OCI-LY1 (cell line): Measurements from ENCODE around the gene GFI1.

ENCODE experiments used
- H2AFZ ChIP-seq: fragments of 200-600 bp; sonication (generic), shearing (Covaris generic); 2 replicates; pipeline ENCODE4 v1.6.0; 2014; ENCODE audit warnings: antibody characterized with exemption, mild to moderate bottlenecking, low read length
- H3F3A ChIP-seq: fragments of 200-600 bp; sonication (generic), shearing (Covaris generic); 2 replicates; pipeline ENCODE4 v1.6.0; 2014; ENCODE audit warnings: mild to moderate bottlenecking, antibody characterized with exemption, low read length, moderate library complexity; ENCODE audit not compliant: insufficient read depth
- H3K27ac ChIP-seq: fragments of 200-600 bp; sonication (generic); 2 replicates; pipeline ENCODE4 v1.5.1; 2014; ENCODE audit warnings: low read length, mixed run types, mild to moderate bottlenecking, low read depth; ENCODE audit not compliant: poor library complexity, severe bottlenecking
- H3K27me3 ChIP-seq: fragments of 200-600 bp; sonication (generic); 2 replicates; pipeline ENCODE4 v1.6.0; 2014; ENCODE audit warnings: antibody characterized with exemption, mild to moderate bottlenecking, low read length, moderate library complexity; ENCODE audit not compliant: insufficient read depth
- H3K36me3 ChIP-seq: fragments of 200-600 bp; sonication (generic); 2 replicates; pipeline ENCODE4 v1.6.1; 2014; ENCODE audit warnings: mild to moderate bottlenecking, antibody characterized with exemption, low read length, moderate library complexity, mixed read lengths; ENCODE audit not compliant: insufficient read depth
- H3K4me1 ChIP-seq: fragments of 200-600 bp; sonication (generic); 2 replicates; pipeline ENCODE4 v1.5.1; 2014; ENCODE audit warnings: mild to moderate bottlenecking, low read length, moderate library complexity; ENCODE audit not compliant: insufficient read depth, severe bottlenecking
- H3K4me2 ChIP-seq: fragments of 200-600 bp; sonication (generic), shearing (Covaris generic); 2 replicates; pipeline ENCODE4 v1.6.1; 2014; ENCODE audit warnings: low read length
- H3K4me3 ChIP-seq: fragments of 200-600 bp; sonication (generic); 2 replicates; pipeline ENCODE4 v1.5.1; 2014; ENCODE audit warnings: low read length, low read depth, mild to moderate bottlenecking, mixed read lengths; ENCODE audit not compliant: poor library complexity, severe bottlenecking
- H3K79me2 ChIP-seq: fragments of 200-600 bp; shearing (Covaris generic); 2 replicates; pipeline ENCODE4 v1.6.1; 2016; ENCODE audit warnings: mixed run types, low read length, mixed read lengths; ENCODE audit not compliant: insufficient read depth
- H3K9ac ChIP-seq: fragments of 200-600 bp; sonication (generic), shearing (Covaris generic); 2 replicates; pipeline ENCODE4 v1.6.1; 2014; ENCODE audit warnings: mild to moderate bottlenecking, low read length, mixed read lengths
- H3K9me2 ChIP-seq: fragments of 200-600 bp; sonication (generic), shearing (Covaris generic); 2 replicates; pipeline ENCODE4 v1.6.1; 2014; ENCODE audit warnings: low read depth, mild to moderate bottlenecking, low read length, mixed read lengths
- H3K9me3 ChIP-seq: fragments of 200-600 bp; shearing (Covaris generic); 2 replicates; pipeline ENCODE4 v1.6.1; 2014; ENCODE audit warnings: low read length, mixed read lengths
- H4K20me1 ChIP-seq: fragments of 200-600 bp; sonication (generic), shearing (Covaris generic); 2 replicates; pipeline ENCODE4 v1.6.0; 2016; ENCODE audit warnings: mild to moderate bottlenecking, low read length; ENCODE audit not compliant: insufficient read depth
- EZH2 ChIP-seq: fragments of 200-600 bp; sonication (generic), shearing (Covaris generic); IDR thresholded peaks from 2 replicates; pipeline ENCODE4 v1.8.0; 2017; ENCODE audit warnings: borderline replicate concordance, mixed run types, mild to moderate bottlenecking, antibody characterized with exemption, low read length, moderate library complexity, mixed read lengths
- TF ChIP-seq, protein P1 (sequence below): fragments of 200-600 bp; sonication (generic), shearing (Covaris generic); IDR thresholded peaks from 2 replicates; pipeline ENCODE4 v1.5.1; 2017; ENCODE audit warnings: mild to moderate bottlenecking, antibody characterized with exemption, low read length, moderate library complexity, mixed read lengths

The GFI1 gene

DNA sequence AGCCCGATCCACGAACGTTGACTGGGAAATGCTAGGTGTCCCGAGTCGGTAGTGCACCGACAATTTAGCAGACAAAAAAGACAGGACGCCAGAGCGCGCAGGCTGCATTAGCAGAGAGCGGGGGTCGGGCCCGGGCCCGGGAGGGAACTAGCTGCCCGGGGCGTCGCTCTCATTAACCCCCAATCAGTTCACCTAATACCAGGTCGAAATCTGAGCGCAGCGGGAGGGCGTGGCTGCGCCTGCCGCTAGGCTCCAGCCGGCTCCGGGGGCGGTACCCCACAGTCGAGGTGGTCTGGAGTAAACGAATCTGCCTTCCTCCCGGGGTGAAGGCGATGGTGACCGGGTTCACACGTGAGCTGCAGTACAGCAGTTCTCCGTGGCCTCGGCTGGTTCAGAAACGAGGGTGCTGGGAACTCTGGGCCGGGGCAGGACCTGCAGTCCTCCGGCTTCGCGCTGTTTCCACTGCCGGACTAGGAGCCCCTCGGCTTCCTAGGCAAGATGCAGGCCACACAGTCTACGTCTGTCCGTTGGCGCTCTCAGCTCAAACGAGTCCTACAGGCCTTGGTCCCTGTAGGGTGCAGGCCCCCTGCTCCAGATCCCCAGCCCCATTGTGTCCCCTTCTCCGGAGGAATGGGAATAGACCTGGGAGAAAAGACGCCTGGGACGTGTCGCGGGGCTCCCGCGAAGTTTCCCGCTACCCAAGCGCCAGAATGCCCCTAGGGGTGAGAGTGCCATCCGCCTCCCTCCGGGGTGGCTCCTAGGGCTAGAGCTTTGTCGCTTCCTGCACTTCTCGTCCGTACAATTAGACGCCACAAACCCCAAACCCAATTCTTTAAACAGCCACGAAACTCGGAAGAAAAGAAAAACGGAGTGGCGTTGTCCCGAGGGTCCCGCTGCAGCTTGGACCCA is 2.0 kb downstream of the GFI1 start:
- Histone ChIP-seq H3K9me3 (no peaks in the 10 kb centered on the region), H4K20me1 (no peaks in the 10 kb centered on the region), H3K9me2 (no peaks in the 10 kb centered on the region), H3K36me3 (peaks cover 28% of the 10 kb centered on the region), H3K79me2 (no peaks in the 10 kb centered on the region; the same call in 1 of the 2 replicates), H3K27ac (peak overlapping the region; percentile 87), H3K4me1 (peaks cover 31% of the 10 kb centered on the region), H3K4me3 (peak overlapping the region; percentile 85), H3F3A (no peaks in the 10 kb centered on the region), H3K27me3 (no peaks in the 10 kb centered on the region), H3K9ac (peak overlapping the region; percentile 73), H3K4me2 (peak overlapping the region; percentile 83), H2AFZ (no peak overlapping the region)
- TF ChIP-seq, protein P1, sequence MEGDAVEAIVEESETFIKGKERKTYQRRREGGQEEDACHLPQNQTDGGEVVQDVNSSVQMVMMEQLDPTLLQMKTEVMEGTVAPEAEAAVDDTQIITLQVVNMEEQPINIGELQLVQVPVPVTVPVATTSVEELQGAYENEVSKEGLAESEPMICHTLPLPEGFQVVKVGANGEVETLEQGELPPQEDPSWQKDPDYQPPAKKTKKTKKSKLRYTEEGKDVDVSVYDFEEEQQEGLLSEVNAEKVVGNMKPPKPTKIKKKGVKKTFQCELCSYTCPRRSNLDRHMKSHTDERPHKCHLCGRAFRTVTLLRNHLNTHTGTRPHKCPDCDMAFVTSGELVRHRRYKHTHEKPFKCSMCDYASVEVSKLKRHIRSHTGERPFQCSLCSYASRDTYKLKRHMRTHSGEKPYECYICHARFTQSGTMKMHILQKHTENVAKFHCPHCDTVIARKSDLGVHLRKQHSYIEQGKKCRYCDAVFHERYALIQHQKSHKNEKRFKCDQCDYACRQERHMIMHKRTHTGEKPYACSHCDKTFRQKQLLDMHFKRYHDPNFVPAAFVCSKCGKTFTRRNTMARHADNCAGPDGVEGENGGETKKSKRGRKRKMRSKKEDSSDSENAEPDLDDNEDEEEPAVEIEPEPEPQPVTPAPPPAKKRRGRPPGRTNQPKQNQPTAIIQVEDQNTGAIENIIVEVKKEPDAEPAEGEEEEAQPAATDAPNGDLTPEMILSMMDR = peak; percentile 42
- no peak for TF ChIP-seq EZH2

DNA sequence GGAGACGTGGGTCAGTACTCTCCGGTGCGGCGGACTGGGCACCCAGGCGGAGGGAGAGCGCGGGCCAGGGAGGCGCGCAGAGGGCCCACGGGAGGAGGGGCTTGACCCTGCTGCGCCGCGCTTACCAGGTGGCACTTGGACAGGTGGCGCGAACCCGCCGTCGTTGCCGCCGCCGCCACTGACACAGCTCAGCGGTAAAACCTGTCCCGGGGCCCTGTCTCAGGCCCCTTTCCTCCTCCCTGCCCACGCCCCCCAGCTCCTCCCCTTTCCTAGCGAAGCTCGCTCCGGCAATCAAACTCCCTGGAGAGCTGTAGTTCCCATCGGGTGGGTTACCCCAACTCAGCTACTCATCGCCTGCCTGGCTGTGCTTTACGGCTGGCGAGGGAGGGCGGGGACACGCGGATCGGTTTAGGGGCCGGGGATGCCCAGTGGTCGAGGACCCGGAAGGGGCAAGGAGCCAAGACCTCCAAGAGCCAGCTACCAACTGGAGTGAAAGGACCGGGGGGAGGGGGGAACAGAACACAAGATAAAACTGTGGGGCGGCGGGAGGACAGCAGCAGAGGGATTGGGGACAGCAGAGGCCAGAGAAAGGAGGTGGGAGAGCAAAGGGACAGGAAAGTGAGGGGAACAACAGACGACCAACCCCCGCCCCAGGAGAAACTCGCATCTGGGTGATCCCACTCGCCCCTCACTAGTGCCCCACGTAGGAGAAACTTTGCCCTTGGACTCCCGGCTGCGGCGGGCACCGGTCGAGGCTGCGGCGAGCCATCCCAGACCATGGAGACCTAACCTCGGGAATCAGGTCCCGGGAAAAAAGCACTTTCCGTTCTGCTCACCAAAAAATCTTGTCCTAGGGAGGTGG is 2.9 kb downstream of the GFI1 start:
- Histone ChIP-seq H3K4me1 (peaks cover 29% of the 10 kb centered on the region), H3K9me2 (no peaks in the 10 kb centered on the region), H3K4me2 (peak overlapping the region; percentile 83), H3K9ac (peak overlapping the region; percentile 73), H3F3A (no peaks in the 10 kb centered on the region), H2AFZ (no peak overlapping the region), H3K27me3 (no peaks in the 10 kb centered on the region), H3K36me3 (peaks cover 36% of the 10 kb centered on the region), H3K4me3 (peak overlapping the region; percentile 85), H3K9me3 (no peaks in the 10 kb centered on the region), H4K20me1 (no peaks in the 10 kb centered on the region), H3K79me2 (no peaks in the 10 kb centered on the region; the same call in 1 of the 2 replicates), H3K27ac (peak overlapping the region; percentile 87)
- TF ChIP-seq, protein P1 = no peak
- TF ChIP-seq EZH2 = no peak

DNA sequence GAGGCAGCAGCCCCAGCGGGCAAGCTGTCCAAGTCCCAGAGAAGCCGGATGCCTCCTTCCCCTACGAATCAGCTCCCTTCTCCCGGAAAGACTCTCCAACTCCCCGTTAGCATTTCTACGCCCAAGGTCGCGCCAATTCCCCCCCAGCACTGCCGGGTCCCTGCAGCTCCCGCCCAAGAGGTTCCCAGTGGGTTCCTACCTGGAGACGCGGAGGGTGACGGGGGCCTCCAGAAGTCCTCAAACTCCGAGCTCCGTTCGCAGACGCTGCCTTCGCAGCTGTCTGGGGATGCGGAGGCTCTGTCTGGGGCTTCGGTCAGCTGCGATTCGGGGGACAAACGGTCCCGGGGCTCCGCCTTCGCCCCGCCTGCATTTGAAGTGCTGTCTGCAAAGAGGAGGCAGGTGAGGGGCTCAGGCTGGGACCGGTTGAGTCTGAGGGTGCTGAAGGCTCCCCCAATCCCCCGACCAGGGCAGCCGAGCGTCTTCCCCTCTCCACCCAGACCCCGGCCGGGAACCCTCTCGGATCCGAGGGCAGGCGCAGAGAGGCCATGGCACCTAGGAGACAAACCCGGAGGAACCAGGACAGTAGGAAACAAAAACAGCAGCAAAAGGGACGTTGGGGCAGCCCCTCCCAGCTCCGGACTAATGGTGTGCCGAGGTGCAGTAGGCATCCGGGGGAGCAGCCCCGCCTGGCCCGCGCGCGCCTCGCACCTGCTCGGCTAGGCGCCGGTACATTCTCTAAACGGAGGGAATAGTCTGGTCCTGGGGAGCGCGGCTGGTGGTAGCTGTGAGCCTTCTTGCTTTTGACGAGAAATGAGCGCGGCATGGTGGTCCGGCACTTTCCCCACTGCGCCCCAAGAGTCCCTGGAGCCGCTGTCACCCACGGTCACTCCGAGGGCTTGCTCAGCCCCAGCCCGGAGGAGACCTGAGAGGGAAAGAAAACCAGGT is 3.8 kb downstream of the GFI1 start:
- Histone ChIP-seq H3K9me2 (no peaks in the 10 kb centered on the region), H3F3A (no peaks in the 10 kb centered on the region), H3K27ac (peak overlapping the region; percentile 87), H3K4me2 (peak overlapping the region; percentile 83), H3K4me3 (peak overlapping the region; percentile 85), H3K36me3 (peaks cover 45% of the 10 kb centered on the region), H4K20me1 (no peaks in the 10 kb centered on the region), H3K27me3 (no peaks in the 10 kb centered on the region), H3K9me3 (no peaks in the 10 kb centered on the region), H3K9ac (peak overlapping the region; percentile 73), H2AFZ (no peak overlapping the region), H3K79me2 (no peaks in the 10 kb centered on the region; the same call in 1 of the 2 replicates), H3K4me1 (peaks cover 28% of the 10 kb centered on the region)
- no peak for TF ChIP-seq EZH2
- TF ChIP-seq, protein P1 = no peak
